Measurements from ENCODE around the gene OMA1.
A peak's percentile ranks its signal among the peaks of the same experiment; 100 is the strongest.

OMA1 gene

DNA sequence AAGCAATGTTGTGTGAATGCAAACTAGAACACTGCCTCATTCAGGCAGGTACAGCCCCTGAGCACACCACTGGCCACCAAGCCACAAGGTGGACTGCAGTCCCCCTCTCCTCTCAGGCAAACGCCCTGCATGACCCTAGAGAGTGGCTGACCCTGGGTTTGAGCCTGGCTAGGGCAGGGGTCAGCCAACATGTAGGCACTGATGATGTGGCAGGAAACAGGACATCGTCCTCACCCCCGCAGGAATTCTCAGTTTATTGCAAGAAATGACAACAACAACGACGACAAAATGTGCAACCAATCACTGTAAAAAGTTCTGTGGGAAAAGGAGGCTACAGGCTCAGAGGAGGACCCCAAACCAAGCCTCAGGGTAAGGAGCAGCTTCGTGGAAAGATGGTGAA, 81.3 kb downstream of the OMA1 start:
- ATAC-seq (ENCODE audit: low read depth) (no peak), DNase-seq (ENCODE audit: low spot score) (no peak)
- TF ChIP-seq, protein P1, sequence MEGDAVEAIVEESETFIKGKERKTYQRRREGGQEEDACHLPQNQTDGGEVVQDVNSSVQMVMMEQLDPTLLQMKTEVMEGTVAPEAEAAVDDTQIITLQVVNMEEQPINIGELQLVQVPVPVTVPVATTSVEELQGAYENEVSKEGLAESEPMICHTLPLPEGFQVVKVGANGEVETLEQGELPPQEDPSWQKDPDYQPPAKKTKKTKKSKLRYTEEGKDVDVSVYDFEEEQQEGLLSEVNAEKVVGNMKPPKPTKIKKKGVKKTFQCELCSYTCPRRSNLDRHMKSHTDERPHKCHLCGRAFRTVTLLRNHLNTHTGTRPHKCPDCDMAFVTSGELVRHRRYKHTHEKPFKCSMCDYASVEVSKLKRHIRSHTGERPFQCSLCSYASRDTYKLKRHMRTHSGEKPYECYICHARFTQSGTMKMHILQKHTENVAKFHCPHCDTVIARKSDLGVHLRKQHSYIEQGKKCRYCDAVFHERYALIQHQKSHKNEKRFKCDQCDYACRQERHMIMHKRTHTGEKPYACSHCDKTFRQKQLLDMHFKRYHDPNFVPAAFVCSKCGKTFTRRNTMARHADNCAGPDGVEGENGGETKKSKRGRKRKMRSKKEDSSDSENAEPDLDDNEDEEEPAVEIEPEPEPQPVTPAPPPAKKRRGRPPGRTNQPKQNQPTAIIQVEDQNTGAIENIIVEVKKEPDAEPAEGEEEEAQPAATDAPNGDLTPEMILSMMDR (IDR thresholded peaks at IDR 0.05; ENCODE audit: poor library complexity, severe bottlenecking) = no peak
- H3K4me3 ChIP-seq (ENCODE audit: severe bottlenecking) = no peak overlapping the region
- H3K36me3 ChIP-seq (ENCODE audit: low read depth) = no peaks in the 10 kb centered on the region
- no peaks in the 10 kb centered on the region for H3K27me3 ChIP-seq (ENCODE audit: insufficient read depth, poor library complexity, severe bottlenecking)
- H3K27ac ChIP-seq (ENCODE audit: poor library complexity, severe bottlenecking) = no peak overlapping the region
- H3K4me1 ChIP-seq (ENCODE audit: insufficient read depth, poor library complexity, severe bottlenecking) = no peaks in the 10 kb centered on the region
- H3K9me3 ChIP-seq (ENCODE audit: severe bottlenecking) = no peaks in the 10 kb centered on the region

DNA sequence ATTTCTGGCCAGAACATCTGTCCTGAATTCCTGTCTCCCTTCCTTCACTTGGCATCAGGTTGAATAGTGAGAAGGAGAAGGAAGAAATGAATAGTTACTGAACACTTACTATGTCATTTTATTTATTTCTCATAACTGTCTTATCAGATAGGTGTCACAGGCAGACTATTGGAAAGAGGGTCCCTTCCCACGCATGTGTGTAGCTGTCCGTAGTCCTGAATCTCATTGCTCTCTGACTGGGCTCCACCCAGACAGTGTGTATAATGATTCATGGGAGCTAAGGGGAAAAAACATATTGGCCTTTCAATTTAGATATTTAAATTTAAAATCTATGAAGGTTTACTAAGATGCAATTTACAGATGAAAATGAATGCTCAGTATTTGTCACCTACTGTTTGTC, 86.1 kb downstream of the OMA1 start:
- no peak for DNase-seq (ENCODE audit: low spot score)
- Histone ChIP-seq H3K36me3 (ENCODE audit: low read depth) (no peaks in the 10 kb centered on the region), H3K27ac (ENCODE audit: poor library complexity, severe bottlenecking) (no peak overlapping the region), H3K27me3 (ENCODE audit: insufficient read depth, poor library complexity, severe bottlenecking) (no peaks in the 10 kb centered on the region), H3K4me3 (ENCODE audit: severe bottlenecking) (no peak overlapping the region), H3K4me1 (ENCODE audit: insufficient read depth, poor library complexity, severe bottlenecking) (no peaks in the 10 kb centered on the region), H3K9me3 (ENCODE audit: severe bottlenecking) (no peaks in the 10 kb centered on the region)
- peak; percentile 54; the same call in 2 of the 3 replicates for ATAC-seq (ENCODE audit: low read depth)
- TF ChIP-seq, protein P1 (IDR thresholded peaks at IDR 0.05; ENCODE audit: poor library complexity, severe bottlenecking) = no peak

DNA sequence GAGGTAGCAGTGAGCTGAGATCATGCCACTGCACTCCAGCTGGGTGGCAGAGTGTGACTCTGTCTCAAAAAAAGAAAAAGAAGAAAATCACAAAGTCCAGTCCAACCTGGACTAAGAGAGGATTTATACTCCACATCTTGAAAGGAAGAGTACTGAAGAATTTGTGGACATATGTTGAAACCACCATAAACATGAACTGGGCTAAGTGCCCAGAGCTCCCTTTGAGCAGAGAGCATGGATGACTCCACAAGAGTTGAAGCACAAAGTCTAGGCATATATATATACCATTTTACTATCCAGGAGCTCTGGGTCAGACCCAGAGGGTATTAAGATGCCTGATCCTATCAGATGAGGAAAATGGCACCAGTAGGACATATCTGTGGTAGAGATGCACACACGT, 86.6 kb downstream of the OMA1 start:
- Histone ChIP-seq H3K36me3 (ENCODE audit: low read depth) (no peaks in the 10 kb centered on the region), H3K4me3 (ENCODE audit: severe bottlenecking) (no peak overlapping the region), H3K9me3 (ENCODE audit: severe bottlenecking) (no peaks in the 10 kb centered on the region), H3K4me1 (ENCODE audit: insufficient read depth, poor library complexity, severe bottlenecking) (no peaks in the 10 kb centered on the region), H3K27ac (ENCODE audit: poor library complexity, severe bottlenecking) (no peak overlapping the region), H3K27me3 (ENCODE audit: insufficient read depth, poor library complexity, severe bottlenecking) (no peaks in the 10 kb centered on the region)
- TF ChIP-seq, protein P1 (IDR thresholded peaks at IDR 0.05; ENCODE audit: poor library complexity, severe bottlenecking) = no peak
- DNase-seq (ENCODE audit: low spot score) (no peak), ATAC-seq (ENCODE audit: low read depth) (no peak)

DNA sequence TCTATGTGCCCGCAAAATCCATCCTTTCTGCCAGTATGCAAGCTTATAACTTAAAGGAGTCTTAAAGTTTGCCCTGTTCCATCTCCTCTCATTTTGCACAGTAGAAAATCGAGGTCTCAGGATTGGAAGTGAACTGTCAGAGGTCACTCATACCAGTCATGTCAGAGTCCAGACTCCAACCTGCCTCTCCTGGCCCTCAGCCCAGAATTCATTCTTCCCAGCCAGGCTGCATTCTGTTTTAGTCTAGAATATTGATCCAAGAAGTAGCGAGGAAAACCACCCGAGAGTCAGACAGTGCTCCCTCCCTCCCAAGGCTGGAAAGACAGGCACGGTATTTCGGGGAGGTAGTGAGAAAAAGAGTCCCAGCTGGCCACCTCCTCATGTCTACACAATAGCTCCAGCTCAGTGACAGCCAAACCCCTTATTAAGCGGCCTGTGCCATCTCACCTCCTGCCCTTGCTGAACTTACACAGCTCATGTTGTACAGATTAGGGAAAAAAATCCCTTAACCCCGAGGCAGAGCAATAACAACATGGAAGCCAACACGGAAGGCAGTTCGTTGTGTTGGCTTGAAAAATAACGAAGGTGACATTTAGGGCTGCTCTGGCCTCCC, 89.4 kb downstream of the OMA1 start:
- ATAC-seq (ENCODE audit: low read depth) = no peak
- Histone ChIP-seq H3K4me1 (ENCODE audit: insufficient read depth, poor library complexity, severe bottlenecking) (no peaks in the 10 kb centered on the region), H3K36me3 (ENCODE audit: low read depth) (no peaks in the 10 kb centered on the region), H3K4me3 (ENCODE audit: severe bottlenecking) (no peak overlapping the region), H3K27me3 (ENCODE audit: insufficient read depth, poor library complexity, severe bottlenecking) (no peaks in the 10 kb centered on the region), H3K9me3 (ENCODE audit: severe bottlenecking) (no peaks in the 10 kb centered on the region), H3K27ac (ENCODE audit: poor library complexity, severe bottlenecking) (no peak overlapping the region)
- TF ChIP-seq, protein P1 (IDR thresholded peaks at IDR 0.05; ENCODE audit: poor library complexity, severe bottlenecking) = no peak
- DNase-seq (ENCODE audit: low spot score) = no peak

DNA sequence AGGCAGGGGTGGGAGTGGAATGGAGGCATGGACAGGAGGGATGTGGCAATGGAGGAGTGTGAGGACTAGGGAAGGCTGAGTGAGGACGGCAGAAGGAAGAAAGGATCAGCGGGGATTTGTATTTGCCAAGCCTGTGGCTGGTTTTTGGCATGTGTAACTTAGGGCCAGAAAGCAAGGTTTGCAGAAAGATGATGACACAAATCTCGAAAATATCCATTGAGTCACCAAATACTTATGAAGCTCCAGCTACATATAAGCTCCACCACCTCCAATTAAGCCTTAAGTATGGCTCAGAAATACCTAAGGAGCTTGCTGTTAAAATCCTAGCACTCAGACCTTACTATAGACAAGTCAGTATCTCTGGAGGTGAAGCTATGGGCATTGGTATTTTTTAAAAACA, 90.1 kb downstream of the OMA1 start:
- no peak overlapping the region for H3K27ac ChIP-seq (ENCODE audit: poor library complexity, severe bottlenecking)
- TF ChIP-seq, protein P1 (IDR thresholded peaks at IDR 0.05; ENCODE audit: poor library complexity, severe bottlenecking) = no peak
- no peaks in the 10 kb centered on the region for H3K4me1 ChIP-seq (ENCODE audit: insufficient read depth, poor library complexity, severe bottlenecking)
- H3K9me3 ChIP-seq (ENCODE audit: severe bottlenecking) = no peaks in the 10 kb centered on the region
- no peaks in the 10 kb centered on the region for H3K36me3 ChIP-seq (ENCODE audit: low read depth)
- no peak overlapping the region for H3K4me3 ChIP-seq (ENCODE audit: severe bottlenecking)
- H3K27me3 ChIP-seq (ENCODE audit: insufficient read depth, poor library complexity, severe bottlenecking) = no peaks in the 10 kb centered on the region
- DNase-seq (ENCODE audit: low spot score) (no peak), ATAC-seq (ENCODE audit: low read depth) (no peak)

Measured in RWPE2 (cell line).